GM18517 (cell line): ENCODE results near the gene EML6.

Experiments
- ATAC-seq: cut with Tn5 transposase; IDR thresholded peaks from one replicate; pipeline ENCODE4 v1.9.1; 2021; ENCODE audit warnings: mild to moderate bottlenecking, moderate library complexity; ENCODE audit not compliant: unreplicated experiment

EML6 gene

DNA sequence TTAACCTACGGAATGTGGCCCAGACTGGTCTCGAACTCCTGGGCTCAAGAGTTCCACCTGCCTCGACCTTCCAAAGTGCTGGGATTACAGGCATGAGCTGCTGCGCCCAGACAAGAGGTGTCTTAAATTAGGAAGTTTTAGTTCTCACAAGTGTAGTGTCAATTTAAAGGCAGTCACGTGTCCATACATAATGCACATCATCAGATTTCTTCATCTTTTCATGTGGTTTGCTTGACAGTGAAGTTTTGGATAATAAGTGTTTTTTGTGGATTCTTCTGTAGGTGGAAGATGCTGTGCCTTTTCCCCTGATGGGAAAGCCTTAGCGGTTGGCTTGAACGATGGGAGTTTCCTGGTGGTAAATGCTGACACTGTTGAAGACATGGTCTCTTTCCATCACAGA, 179.3 kb downstream of the EML6 start:
- no peak for ATAC-seq

DNA sequence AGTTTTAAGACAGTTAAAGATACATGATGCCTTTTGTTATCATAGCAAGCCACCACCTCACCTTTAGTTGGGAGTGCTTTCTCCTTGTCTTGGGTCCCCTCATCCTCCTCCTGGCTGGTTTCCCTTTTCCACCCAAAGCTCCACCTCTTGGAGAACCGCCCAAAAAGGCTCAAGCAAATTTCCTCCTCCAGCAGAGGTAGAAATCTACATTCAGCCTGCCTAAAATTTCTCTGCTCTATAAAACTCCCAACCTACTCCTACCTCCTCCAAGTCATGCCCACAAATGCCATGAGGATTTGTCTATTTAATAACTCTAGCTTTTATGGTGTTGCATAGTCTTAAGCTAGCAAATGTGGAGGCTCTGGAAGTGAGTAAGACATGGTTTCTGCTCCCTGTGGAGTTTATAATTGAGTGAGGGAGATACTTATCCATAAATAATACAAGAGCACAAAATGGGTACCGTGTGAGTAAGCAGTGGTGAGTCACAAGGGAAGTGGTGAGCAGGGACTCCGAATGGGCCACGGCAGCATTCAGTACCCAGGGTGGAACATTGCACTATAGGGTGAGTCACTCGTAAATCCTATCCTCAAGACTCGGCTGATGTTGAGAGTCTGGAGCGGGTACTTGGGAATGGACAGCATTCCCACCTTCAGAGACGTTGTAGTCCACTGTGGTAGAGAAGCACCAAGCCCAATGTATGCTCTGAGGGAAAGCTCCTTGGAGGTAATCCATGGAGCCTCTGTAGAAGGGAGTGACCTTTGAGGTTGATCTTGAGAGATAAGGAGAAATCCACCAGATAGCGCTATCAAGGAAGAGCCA, 180.5 kb downstream of the EML6 start:
- no peak for ATAC-seq

DNA sequence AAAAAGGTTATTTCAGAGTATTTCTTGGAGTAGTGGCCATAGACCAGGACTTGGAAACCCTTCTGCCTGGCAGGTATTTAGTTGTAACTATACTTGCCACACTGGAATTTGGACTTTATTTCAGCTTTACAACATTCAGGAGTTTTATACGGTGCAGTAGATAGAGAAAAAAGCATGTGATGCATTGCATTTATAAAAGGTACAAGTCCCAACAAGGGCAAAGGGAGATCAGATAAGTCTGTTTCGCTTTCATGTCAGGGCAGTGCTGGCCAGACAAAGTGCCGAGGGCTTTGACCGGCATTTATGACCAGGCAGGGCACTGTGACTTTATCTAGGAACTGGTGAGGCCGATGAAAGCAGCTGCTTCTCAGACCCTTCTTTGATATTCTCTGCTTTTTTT, 181.4 kb downstream of the EML6 start:
- no peak for ATAC-seq

DNA sequence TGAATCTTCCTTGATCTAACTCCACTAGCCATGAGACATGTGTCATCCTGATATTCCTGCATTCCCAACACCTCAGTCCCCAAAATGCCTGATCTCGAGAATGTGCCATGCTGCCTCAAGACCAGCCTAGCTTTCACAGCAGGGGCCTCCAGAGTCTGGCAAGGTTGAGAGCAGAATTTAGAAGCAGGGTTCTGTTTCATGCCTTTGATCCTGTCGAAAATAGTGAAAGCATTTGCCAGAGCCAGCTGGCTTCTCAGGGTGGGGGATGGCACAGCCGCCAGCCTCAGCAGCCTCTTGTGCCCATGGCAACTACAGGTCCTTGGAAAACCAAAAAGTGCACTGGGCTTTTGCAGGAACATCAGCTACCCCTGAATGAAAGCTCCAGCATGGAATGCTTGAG, 183.3 kb downstream of the EML6 start:
- no peak for ATAC-seq

DNA sequence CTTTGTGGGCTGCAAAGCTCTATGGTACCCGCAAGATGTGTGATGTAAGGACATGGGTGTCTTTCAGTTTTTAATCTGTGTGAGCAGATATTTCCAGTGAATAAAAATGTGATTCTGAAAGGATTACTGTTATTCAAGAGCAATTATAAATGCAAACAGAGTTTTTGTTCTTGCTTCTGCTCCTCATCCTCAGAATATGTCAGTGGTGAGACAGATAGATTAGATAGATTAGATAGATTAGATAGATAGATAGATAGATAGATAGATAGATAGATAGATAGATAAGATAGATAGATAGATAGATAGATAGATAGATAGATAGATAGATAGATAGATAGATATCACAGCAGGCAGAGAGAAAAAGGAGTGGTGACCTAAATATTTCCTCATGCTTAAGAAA, 184.2 kb downstream of the EML6 start:
- ATAC-seq: no peak

DNA sequence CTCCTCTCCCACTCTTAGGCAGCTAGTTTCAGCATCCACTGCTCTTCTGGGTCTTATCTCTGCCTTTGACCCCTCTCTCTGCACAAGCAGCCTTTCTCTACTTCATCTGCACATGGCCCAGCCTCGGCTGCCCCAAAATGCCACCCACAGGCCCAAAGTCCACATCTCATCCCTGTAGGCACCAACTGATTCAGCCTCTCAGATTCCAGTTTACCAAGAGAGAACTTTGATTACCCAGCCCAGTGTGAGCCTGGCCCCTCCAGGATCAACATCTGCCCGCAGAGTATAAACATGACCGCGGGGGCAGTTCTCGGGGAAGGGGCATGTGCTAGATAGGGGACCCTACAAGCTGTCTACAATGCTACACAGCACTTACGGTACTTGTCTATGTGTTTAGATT, 185.1 kb downstream of the EML6 start:
- ATAC-seq: no peak

DNA sequence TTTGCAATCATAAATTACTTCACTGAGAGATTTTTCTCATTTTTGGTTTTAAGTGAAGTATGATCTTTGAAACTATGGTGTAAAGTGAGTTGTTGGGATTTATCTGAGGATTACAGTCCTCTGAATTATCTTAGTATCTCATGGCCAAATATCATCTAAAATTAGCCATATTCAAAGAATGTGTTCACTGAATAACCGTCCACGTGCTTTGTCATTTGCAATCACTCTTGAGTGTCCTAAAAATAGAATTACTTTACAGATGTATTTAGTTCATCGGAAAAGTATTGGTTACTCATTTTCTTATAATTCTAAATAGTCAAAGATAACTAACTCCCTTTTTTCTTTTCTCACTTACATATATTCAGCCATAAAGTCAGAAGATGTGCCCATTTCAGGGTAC, 185.5 kb downstream of the EML6 start:
- no peak for ATAC-seq

DNA sequence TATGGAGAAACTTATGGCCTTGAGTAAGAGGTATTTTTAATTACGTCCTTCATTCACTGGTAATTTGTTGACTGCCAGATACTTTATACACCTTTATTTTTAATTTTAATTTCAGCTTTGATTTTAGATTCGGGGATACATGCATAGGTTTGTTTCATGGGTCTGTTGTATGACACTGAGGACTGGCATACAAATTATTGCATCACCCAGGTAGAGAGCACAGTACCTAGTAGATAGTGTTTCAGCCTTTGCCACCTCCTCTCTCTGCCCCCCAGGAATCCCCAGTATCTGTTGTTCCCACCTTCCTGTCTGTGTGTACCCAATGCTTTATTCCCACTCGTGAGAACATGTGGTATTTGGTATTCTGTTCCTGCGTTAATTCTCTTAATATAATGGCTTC, 188.8 kb downstream of the EML6 start:
- ATAC-seq: no peak

DNA sequence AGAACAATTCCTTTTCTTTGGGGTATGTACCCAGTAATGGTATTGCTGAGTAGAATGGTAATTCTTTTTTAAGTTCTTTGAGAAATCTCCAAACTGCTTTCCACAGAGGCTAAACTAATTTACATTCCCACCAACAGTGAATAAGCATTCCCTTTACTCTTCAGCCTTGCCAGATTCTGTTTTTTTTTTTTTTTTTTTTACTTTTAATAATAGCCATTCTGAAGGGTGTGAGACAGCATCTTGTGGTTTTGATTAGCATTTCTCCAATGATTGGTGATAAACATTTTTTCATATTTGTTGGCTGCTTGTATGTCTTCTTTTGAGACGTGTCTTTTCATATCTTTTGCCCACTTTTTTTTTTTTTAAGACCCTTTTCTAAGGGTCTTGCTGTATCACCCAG, 189.4 kb downstream of the EML6 start:
- no peak for ATAC-seq

DNA sequence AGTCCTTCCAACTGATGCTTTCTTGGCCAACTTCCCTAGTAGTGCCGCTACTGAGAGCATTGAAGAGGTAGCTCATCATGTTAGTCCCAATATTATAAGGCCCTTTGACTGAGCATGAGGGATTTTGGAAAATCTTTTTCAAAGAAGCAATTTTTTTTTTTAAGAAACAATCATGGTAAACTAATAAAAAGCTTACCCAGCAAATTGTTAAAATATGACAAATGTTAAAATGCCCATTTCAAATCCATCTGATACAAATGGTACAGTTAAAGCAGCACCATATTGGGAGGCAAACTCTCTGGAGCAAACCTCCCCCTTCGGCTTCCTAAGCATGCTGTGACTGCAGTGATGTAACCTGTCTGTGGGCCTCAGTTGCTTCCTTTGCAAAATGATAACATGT, 191.2 kb downstream of the EML6 start:
- no peak for ATAC-seq

DNA sequence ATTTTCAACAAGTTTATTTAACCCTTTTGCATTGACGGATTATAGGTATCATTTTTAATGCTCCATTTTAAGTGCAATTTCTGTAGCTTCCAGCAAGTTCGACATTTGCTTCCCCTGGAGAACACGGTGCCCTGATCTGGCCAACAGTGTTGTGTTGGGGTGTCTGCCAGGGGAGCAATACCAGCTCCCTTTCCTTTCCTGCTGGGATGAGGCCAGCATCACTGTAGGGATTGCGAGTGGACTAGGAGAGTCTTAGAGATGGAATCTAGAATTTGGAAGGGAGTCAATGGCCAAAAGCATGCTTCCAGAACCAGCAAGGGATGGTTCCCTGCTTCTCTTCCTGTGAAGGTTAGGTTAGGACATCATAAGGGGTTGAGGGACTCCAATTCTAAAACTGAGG, 191.6 kb downstream of the EML6 start:
- no peak for ATAC-seq

DNA sequence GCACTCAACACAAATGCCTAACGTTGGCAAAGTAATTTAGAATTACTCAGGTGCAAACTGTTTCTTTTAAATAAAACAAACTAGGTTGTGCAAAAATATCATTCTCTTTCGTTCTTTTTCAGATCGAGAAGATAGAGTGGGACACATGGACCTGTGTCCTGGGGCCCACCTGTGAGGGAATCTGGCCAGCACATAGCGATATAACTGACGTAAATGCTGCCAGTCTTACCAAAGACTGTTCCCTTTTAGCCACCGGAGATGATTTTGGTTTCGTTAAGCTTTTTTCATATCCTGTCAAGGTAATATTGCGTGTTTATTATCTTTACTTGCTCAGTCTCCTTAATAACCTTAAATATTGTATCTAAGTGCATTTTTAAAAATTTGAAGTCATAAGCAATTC, 193.2 kb downstream of the EML6 start:
- ATAC-seq: no peak

DNA sequence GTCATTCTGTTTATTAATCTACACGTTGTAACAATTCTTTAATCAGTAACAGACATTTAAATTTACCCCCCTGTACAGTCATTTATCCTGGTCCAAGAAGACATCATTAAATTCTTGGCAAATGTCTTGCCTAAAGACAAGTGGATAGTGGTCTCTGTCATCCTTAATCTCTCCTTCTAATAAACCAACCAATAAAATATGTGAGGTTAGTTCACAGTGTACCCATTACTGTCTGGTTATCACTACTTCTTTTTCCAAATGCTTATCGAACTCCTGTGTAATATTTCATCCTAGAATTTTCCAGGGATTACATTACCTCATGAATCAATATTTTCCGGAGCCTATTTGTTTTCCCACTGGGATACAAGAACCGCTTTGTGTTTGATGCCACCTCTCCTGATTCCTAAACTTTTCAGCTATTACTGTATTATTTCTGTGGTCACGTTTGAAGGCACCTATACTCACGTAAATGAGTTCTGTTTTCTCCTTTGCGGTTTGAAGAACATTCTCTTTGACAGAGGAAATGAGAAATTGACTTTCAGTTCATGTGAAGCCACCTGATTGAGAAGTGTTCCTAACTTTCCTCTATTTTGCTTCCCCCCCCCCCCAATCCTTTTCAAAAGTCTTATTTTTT, 195.3 kb downstream of the EML6 start:
- ATAC-seq: no peak

DNA sequence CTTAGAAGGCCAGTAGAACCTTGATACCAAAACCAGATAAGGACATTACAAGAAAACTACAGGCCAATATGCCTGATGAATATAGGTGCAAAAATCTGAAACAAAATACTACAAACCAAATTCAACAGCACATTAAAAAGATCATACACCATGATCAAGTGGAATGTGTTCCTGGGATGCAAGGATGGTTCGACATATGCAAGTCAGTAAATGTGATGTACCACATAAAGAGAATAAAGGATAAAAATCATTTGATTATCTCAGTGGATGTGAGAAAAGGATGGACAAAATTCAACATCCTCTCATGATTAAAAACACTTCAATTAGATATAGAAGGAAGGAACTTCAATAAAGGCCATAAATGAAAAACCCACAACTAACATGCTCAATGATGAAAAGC, 197.2 kb downstream of the EML6 start:
- no peak for ATAC-seq

DNA sequence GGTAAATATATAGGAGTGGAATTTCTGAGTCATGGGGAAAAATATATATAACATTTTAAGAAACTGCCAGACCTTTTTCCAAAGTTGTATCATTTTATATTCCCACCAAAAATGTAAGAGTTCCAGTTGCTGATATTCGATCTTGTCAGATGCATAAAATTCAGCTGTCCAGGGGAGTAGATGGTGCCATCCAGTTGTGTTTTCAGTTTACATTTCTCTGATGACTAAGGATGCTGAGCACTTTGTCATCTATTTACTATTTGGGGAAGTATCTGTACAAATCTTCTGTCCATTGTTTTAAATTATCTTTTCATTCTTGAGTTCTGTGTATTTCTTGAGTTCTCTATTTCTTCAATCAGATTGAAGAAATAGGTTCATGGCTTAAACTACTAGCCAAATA, 200.7 kb downstream of the EML6 start:
- no peak for ATAC-seq

DNA sequence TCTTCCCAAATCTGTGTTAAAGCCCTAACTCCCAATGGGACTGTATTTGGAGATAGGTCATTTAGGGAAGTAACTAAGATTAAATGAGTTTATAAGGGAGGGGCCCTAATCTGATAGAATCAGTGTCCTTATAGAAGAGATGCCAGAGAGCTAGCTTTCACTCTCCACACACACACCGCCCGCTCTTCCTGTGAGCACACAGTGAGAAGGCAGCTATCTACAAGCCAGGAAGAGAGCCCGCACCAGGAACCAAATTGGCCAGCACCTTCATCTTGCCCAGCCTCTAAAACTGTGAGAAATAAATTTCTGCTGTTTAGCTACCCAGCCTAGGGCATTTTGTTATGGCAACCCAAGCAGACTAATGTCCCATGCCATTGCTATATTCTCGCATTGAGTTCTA, 201.6 kb downstream of the EML6 start:
- ATAC-seq: no peak

DNA sequence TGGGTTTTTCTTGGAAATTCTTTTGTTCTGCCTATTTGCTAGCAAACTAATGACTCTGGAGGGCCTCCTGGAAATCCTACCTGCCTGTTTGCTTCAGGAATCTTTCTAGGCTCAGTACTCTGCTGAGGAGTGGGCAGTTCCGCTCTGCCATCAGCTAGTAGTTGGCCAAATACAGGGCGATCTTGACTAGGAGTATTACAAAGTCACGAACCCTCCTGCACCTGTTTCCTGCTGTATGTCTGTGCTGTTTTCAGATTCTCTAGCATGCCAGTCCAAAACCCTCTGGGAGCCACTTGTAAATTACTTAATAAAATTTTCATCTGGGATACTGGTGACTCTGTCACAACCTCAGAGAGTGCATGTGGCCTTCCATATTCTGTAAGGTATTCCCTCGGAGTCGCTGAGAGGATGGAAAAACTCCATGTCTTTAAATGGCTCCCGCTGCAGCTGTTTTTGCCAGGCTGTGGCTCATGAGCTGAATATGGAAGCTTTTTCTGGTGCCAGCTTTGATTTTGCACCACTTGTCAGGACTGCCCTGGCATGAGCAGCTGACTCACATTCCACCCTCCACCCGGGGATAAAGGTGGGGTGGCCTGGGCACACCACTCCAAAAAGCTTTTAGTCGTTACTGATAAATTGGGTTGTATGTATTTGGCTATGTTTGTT, 203.8 kb downstream of the EML6 start:
- ATAC-seq: no peak

DNA sequence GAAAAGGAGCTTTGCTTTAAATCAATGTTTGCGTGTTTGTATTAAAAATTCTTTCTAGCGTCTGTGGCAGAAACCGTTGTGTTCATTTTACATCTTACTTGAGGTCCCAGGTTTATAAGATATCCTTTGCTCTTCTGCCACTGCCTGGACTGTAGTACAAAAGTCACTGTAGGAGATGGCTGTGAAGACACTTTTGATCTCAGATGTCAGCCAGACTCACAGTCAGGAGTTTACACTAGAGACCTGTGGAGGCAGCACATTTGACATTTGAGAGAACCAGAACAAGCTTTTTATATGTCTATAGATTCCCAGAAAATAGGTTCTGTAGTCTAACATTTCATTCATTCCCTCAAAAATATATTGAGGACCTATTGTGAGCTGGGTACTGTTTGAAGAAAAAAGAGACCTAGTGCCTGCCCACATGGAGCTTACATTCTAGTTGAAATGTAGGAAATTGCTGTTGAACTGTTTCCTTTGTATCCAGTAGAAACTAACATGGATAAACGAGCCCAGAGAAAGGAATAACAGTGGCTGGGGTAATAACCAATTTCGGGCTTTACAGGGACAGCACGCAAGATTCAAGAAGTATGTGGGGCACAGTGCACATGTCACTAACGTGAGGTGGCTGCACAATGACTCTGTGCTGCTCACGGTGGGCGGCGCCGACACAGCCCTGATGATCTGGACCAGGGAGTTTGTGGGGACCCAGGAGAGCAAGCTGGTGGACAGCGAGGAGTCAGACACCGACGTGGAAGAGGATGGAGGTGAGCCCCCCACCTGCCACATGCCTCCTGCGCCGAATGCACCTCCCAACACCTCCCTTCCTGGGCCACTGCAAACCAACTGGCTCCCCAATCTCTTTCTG, 204.5 kb downstream of the EML6 start:
- no peak for ATAC-seq

DNA sequence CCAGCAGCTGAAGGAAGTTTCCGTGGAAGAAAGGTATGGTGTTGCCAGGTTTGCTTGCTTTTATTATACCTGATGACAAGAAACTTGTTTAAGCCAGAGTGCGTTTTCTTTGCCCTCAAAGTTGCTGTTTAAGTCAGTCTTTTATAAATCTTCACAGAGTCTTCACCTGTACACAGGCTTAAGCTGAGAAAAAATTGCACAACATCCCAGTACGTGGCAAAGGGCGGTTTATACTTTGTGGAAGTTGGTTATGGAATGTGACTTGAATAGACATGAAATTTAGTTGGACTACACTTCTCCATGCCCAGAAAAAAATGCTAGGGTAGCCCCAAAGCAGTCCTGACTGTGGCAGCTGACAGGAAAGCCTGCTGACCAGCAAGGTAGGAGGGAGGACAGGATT, 205.3 kb downstream of the EML6 start:
- ATAC-seq: no peak

DNA sequence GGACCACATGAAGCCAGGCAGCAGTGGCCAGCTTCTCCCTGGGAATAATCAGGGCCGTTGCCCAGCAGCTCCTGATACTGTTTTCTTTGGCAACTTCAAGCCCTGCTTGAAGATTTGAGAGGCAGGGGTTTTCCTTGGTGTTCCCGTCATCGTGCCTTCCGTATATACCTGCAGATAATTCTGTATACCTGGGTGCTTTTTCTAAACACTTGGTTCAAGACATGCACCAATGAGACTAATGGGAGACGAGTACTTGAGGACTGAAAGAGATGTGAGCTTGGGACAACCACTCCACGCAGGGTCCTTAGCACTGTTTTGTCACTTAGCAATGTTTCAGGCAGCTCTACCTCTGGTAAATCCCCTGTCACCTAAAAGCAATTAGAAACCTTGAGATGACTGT, 208.0 kb downstream of the EML6 start:
- ATAC-seq: no peak

DNA sequence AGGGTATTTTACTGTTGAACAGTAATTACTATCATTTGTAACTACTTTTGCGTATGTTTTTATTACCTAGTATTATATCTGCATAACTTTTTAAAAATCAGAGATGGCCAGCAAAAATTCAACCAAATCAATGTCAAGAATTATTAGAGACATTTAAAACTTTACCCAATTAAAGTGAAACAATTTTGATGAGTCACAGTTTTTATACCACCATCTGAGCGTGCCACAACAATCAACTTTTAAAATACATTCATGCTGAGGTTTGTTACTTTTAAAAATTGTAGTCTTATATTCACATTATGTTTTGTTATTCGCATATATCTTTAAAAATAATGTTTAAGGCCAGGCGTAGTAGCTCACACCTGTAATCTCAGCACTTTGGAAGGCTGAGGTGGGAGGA, 211.9 kb downstream of the EML6 start:
- ATAC-seq: no peak
